ENCODE results near the gene PCGF2.

The PCGF2 gene

DNA sequence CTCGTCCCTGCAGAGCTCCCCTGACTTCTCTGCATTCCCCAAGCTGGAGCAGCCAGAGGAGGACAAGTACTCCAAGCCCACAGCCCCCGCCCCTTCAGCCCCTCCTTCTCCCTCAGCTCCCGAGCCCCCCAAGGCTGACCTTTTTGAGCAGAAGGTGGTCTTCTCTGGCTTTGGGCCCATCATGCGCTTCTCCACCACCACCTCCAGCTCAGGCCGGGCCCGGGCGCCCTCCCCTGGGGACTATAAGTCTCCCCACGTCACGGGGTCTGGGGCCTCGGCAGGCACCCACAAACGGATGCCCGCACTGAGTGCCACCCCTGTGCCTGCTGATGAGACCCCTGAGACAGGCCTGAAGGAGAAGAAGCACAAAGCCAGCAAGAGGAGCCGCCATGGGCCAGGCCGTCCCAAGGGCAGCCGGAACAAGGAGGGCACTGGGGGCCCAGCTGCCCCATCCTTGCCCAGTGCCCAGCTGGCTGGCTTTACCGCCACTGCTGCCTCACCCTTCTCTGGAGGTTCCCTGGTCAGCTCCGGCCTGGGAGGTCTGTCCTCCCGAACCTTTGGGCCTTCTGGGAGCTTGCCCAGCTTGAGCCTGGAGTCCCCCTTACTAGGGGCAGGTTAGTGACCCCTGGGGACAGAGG is 31.6 kb downstream of the PCGF2 start:
- no peak for DNase-seq

DNA sequence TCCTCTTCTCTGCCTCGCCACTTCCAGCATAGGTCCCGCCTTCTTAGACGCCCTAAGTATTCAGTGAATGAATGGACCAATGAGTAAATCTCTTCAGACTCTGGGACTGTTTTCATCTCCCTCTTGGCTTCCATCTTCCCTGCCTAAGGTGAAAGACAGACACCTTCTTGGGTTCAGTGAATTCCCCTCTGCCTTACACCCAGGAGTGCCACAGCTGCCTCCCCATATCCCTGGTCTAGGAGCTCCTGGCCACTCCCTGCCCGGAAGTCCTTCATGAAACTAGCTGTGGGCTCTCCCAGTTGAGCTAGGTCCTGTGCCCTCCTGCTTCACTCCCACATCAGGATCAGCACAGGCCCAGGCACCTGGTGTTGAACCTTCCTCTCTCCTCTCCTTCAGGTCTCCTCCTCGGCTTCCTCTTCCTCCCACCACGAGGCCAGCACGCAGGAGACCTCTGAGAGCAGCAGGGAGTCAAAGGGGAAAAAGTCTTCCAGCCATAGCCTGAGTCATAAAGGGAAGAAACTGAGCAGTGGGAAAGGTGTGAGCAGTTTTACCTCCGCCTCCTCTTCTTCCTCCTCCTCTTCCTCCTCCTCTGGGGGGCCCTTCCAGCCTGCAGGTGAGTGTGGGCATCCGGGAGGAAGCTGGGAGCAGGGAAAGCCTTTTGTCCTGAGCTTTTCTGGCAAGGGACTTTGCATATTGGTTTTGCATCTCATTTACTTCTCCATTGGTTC is 32.8 kb downstream of the PCGF2 start:
- no peak for DNase-seq

DNA sequence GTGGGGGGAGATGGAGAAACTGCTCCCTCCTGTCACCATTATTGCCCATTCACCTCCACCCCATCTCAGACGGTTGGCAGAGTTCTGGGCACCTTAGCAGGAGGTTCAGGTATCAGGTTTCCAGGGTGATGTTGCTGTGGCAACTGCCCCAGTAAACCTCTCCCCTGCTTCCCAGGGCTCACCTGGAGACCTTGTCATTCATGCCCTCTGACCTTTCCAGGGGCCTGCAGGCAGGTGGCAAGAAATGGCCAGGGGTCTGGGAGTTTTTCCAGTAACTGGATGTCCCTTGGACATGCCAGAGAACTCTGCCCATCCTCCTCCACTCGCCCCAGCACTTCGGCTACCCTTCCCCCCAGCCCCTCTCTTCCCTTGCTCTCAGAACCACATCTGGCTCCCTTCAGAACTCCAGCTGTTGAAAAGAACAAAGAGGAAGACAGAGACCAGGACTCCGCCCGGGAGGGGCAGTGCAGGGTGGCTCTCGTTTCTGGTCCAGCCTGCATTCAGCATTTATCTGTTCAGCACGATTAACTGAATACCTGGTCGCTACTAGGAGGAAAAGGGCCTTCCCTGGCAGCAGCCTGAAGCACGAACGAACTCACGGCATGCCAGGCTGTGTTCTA is 34.6 kb downstream of the PCGF2 start:
- DNase-seq, result no peak

DNA sequence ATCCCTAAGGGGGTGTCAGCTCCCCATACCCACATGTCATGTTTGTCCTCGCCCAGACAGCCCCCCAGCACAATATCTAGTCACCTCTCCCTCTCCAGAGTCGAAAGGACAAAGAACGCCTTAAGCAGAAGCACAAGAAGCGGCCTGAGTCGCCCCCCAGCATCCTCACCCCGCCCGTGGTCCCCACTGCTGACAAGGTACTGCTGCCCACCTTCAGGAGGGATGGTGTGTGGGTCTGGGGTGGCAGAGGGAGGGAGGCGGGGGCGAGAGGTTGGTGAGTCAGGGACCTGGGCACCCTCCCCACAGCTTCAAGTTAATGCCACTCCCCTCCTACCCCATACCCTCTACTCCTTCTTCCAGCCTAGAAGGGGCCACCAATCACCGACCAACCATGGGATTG is 35.5 kb downstream of the PCGF2 start:
- DNase-seq, result no peak

DNA sequence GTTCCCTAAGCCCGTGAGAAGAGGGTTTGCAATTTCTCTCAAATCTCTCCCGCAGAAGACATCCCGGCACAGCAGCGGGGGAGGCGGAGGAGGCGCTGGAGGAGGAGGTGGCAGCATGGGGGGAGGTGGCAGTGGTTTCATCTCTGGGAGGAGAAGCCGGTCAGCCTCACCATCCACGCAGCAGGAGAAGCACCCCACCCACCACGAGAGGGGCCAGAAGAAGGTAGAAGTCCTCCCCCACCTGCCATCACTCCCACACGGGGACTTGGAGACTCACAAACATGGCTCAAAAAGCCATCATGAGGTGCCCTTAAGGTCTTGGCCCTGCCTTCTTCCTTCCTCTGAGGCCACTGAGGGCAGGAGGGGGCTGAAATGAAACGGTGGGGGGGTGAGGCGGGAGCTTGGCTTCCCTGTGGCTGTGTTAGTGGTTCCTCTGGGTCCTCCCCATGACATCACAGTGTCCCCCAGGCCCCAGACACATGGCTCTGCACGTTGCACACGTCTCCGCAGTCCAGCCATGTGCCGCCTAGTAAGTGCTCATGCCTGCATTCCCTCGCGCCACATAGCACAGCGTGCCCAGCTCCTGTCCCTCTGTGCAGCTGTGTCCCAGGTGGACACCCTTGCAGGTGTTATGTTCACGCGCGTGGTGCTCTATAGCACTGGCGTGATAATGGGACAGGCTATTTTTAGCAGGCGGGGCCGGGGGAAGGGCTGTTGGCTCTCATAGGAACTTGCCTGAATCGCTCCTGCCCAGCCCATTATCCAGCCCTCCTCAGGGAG is 36.2 kb downstream of the PCGF2 start:
- DNase-seq, result no peak

DNA sequence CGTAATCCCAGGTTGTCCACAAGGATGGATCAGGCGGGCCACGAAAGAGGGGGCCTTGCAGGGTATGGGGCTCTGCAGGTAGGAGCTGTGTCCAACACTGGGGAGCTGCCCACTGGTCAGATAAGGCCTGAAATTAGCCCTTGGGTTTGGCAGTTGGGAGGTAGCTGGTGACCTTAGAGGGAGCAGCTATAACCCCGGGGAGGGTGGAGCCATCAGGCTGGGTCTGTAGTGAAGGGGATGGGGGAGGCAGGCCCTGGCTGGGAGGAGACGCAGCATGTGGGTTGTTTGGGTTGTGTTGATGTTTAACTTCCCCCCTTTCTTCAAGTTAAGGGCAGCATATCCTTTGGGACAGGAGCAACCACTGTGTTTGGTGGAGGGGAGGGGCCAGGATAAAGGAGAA is 37.2 kb downstream of the PCGF2 start:
- no peak for DNase-seq

DNA sequence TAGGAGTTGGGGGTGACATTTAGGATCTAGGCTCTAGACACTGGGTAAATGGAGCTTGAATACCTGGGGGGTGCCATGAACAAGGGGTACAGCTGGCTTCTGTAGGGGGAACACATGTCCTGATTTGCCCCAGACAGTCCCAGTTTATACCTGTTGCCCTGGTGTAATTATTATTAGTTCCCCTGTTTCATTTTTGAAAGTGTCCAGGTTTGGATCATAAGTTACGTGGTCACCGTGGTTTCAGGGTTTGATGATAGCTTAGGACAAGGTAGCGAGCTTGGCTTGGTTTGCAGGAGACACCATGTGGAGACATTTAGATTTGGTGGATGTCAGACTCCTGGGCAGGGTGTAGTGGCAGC is 37.6 kb downstream of the PCGF2 start:
- no peak for DNase-seq

DNA sequence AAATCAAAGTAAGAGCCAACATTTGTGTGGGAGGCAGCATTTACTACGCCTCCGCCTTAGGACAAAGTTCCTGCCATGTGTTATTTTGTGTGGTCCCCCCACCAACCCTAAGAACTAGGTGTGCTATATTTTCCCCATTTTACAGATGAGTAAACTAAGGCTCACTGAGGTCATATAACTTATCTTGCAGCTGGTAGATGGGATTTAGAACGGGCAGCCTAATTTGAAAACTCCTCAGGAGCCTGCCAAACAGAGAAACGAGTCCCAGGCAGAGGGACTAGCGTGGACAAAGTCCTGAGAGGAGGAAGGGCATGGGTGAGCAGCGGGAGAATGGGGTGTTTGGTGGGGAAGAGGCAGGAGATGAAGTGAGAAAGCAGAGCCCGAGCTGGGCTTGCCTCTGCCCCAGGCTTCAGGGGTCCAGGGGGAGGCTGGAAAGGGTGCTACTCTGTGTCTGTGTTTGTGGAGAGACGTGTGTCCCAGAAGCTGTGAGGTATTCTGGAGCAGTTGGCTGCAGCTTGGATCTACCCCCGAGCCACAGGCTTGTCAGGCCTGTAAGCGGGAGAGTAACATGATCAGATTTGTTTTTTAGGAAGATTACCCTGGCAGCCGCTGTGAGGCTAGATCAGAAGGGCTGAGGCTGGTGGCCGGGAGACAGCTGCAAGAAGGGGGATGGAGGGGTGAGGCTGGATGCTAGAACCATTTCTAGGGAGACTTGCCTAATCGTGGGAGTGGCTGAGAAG is 38.1 kb downstream of the PCGF2 start:
- no peak for DNase-seq

DNA sequence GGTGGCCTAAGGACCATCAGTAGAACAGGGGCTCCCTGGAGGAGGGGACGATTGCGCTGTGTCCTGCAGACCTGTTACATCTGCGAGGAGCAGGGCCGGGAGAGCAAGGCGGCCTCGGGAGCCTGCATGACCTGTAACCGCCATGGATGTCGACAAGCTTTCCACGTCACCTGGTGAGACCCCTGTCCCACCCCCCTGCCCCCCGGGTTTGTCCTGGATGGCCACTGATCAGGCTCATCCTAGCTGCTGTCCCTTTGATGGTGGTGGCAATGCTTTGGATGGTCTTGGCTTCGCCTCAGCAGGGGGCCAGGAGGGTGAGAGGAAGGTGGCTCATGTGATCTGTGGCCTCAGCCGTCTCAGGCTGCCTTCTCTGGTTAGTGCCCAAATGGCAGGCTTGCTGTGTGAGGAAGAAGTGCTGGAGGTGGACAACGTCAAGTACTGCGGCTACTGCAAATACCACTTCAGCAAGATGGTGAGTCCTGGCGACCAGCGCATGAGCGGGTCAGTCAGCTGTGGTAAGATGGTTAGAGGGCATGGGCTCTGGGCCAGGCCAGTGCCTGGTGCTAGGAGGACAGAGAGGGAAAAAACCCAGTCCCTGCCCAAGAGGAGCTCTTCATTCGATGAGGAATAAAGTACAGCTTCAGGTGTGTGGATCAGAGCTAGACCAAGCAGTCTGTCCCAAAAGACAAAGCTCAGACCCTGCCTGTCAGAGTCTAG is 38.9 kb downstream of the PCGF2 start:
- DNase-seq, result no peak

DNA sequence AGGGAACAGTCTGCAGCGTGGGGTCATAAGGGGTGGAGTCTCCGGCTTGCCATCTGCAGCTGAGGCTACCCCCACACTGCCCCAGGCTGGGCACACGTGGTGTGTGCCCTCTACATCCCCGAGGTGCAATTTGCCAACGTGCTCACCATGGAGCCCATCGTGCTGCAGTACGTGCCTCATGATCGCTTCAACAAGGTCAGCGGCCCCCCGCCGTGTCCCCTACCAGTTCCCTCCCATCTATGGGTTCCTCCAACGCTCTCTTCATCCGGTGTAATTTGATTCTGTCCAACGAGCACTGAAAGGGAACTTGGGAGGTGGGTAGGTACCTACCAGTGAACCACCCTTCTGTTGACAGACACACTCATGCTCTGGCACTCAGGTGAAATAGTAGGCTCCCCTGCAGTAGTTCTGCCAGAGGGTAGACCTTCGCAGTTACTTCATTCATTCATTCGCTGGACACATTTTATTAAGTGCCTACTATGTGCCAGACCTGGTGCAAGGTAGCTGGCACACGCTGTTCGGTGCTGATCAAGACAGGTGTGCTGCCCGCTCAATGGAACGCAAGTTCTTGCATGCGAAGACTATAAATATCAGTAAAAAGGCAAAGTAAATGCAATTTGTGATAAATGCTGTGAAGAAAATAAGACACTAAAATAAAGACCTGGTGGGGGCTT is 40.3 kb downstream of the PCGF2 start:
- no peak for DNase-seq

DNA sequence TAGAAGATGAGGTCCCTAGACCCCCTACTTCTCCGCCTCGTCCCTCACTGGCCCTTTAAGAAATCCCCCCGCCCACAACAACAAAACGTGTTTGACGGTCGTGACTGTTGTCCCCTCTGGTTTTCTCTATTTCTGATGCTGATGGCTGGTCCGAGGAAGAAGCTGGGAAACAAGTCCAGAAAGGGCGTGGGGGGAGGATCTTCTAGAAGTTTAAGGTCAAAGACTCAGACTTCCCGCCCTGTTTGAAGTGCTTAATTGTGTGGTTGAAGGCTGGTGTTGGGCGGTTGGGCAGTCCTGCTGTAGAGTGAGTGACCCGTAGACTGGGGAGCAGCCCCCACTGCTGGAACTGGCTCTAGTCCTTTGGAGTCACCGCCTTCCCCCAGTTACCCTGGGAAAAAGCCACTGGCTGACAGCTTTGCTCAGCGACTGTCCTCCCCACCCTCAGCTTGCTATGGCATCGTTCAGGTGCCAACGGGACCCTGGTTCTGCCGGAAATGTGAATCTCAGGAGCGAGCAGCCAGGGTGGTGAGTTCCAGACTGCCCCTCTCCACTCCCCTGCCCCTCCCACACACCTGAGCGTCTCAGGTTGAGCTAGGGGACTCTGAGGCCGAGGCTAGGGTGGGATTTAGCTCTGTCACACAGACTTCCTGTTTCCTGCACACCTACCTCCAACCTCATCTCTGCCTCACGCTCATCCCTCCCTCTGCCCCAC is 41.5 kb downstream of the PCGF2 start:
- DNase-seq, result peak in 1 of 2 donors; percentile 38

DNA sequence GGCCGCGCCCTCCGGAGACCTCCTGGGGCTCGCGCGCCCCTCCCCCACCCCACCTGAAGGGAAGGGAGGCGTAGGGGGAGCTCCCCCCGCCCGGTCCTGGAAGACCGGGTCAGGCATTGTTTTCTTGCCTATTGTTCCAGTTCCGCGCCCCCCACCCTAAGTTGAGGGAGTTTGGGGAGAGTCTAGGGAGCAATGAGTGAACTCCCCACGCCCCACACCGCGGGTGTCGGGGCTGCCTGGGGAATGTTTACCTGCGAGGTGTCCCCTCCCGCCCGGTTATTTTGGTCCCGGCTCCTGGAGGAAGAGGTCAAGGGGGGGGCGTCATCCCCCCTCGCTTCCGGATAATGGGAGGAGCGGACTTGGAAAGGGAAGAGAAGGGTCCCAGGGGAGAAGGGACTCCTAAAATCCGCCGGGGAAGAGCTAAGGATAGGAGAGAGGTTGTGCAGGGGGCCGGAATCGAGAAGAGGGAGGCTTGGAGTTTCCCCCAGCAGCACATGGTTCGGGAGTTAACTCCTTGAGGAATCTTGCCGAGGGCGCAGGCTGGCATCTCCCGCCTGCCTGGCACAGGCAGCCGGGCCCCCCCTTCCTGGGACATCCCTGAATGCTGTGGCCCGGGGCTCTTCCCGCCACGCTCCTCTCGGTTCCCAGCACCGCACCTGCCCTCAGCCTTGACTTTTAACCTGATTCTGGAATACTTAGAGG is 42.2 kb downstream of the PCGF2 start:
- no peak for DNase-seq

DNA sequence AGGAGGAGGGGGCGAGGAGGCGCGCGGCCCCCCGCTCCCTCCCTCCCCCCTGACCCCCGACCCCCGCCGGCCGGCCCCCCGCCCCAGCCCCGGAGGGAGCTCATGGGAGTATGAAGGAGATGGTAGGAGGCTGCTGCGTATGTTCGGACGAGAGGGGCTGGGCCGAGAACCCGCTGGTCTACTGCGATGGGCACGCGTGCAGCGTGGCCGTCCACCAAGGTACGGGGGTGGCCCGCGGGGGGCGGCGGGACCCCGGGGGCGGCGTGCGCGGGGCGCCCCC is 42.7 kb downstream of the PCGF2 start:
- no peak for DNase-seq

DNA sequence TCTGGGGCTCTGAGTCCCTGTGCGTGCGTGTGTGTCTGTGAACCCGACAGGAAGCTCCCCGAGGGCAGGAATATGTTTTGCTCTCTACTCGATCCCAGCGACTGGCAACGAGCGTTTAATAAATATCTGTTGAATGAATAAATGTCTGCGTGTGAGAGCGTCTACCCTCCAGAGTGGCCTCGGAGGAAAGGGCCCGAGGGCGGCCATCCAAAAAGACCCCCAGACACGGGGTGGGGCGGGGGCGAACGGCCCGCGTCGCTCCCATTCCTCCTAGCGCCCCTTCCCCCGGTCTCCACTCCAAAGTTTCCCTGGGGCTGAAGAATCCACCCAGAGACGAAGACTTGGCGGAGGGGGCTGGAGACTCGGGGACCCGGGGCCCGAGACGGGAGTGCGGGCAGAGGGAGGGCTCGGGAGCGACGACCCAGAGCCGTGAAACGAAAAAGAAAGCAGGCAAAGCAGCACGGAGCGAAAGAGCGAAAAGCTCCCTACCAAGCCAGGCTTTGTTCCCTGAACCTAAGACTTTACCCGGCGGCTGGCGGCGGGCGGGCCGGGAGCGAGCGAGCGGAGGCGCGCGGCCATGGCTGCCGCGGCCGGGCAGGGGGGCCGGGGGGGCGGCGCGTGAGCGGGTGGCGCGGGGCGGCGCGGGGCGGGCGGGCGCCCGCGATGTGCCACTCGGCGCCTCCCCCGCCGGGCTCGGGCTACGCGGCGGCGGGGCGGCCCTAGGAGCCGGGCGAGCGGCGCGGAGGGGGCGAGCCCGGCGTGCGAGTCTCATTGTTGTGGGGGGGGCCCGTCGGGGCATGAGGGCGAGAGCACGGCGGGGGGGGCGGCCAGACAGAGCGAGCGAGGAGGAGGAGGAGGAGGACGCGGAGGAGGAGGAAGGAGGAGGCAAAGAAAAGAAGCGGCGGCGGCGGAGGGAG is 43.3 kb downstream of the PCGF2 start, which contains the start of gene MLLT6:
Gene MLLT6 (plus strand): TSS at position 668 of the 917 bp plus-strand sequence. CDS start 360 bp downstream, outside the sequence.
- DNase-seq, result peak; percentile 81 to 86

DNA sequence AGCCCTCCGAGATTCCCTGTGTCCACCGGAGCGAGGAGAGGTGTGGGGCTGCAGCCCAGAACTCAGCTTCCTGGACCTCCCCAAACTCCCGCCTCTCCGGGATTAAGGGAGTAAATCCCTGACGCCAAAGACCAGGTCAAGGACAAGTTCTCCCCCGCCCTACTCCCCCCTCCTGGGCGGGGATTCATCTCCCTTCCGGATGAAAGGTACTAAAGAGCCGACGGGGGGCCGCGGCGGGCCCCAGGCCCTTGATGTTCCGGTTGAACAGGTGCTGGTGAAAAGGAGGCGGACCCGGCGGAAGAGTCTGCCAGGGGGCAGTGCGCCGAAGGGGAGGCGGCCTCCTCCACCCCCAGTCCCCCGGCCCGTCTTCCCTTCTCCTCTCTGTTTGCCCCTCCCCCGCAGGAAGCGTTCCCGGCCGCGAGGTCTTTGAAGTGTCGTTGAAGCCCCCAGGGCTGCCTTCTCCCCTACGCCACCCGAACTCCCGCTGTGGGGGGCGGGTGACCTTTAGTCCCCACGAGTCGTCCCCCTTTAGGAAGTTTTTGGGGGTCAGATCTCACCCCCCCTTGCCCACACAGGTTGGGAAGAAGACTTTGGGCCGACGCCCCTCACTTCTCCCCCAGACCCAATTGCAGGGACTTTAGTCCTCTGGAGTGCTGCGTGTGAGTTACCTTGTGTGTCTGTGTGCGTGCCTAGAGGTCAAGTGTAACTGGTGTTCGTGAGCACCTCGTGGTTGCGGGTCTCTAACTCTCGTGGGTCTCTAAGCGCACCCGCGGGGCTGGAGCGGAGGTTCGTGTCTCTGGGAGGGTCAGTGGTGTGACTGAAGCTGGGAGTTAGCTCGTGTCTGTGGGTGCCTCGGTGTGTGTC is 44.2 kb downstream of the PCGF2 start:
- DNase-seq, result peak; percentile 73 to 74

DNA sequence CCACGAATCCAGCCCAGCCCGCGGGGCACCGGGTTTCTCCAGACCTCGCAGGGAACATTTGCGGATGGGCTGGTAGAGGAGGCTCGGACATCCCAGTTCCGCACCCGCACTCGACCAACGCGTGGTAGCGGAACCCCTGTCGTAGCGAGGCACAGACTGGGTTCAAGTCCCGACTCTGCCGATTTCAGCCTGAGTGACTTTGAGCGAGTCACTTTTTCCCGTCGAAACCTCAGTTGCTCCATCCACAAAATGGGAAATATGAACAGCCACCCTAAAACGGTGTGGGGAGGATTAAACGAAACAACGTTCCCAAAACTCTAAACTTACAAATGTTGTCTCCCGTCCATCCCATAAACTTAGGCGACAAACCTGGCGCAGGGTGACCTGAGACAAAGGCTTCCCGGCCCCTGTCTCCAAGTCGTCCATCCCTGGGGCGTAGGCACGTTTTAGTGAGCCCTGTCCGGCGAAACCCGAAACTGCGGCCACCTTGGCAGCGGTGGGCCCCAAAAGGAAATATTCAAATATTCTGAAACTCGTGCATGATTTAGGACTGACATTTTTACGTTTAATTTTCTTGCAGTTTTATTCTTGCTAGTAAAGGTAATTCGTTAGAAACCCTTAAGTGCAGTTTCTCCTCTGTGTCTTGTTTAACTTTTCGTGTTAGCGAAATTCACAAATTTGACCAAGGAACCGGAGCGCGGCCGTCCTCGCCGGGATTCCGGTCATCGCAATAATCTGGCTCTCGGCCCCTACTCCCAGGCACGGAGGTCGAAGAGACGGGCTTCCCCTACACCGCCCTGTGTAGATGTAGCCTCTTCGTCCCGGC is 45.0 kb downstream of the PCGF2 start:
- peak in 1 of 2 donors; percentile 24 for DNase-seq
